Measurements from ENCODE around the gene ZC2HC1B. TPM values are rescaled to one million over a fixed set of nuclear protein-coding genes. Genes with fewer than 3 reads are reported as not detected.

ZC2HC1B gene
- total RNA-seq, 1 experiment from 2014 or later, result not detected

GRCh38 chr6:143934867-143935266 lies 70.6 kb downstream of the ZC2HC1B start:
- DNase-seq (ENCODE audit: low read depth, low spot score), result no peak
- H3K36me3 ChIP-seq (ENCODE audit: control insufficient read depth in 1 of 2, insufficient read depth in 2 of 2, low read length in 2 of 2), result no peaks in the 10 kb centered on the region
- ChIA-PET CTCF (no interaction called here), POLR2A (no interaction called here), RAD21 (ENCODE audit: low non-redundant PET in 1 of 2, low total read pairs in 2 of 2, uncharacterized antibody in 2 of 2, unreplicated experiment in 2 of 2) (no interaction called here)
- no peaks in the 10 kb centered on the region for H3K27me3 ChIP-seq (ENCODE audit: insufficient read depth, low read length)
- BruUV-seq (replicated peaks), result no TSS peak
- peak; percentile 50; the same call in 1 of the 2 replicates for ATAC-seq
- intact Hi-C loops (cut with micrococcal nuclease), result no loop called here
- H3K9me2 ChIP-seq (ENCODE audit: insufficient read depth), result no peaks in the 10 kb centered on the region
- TF ChIP-seq POLR2AphosphoS5 (IDR thresholded peaks at IDR 0.05; ENCODE audit: low read depth, low read length), result no peak
- TF ChIP-seq, protein P1, sequence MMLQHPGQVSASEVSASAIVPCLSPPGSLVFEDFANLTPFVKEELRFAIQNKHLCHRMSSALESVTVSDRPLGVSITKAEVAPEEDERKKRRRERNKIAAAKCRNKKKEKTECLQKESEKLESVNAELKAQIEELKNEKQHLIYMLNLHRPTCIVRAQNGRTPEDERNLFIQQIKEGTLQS (IDR thresholded peaks at IDR 0.05), result no peak
- TF ChIP-seq SIN3A (IDR thresholded peaks at IDR 0.05; ENCODE audit: low read depth), result no peak
- TF ChIP-seq, protein P2, sequence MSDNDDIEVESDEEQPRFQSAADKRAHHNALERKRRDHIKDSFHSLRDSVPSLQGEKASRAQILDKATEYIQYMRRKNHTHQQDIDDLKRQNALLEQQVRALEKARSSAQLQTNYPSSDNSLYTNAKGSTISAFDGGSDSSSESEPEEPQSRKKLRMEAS (IDR thresholded peaks at IDR 0.05), result no peak
- TF ChIP-seq CEBPB (IDR thresholded peaks at IDR 0.05; ENCODE audit: low read depth), result no peak
- no peak for TF ChIP-seq ZNF274 (IDR thresholded peaks at IDR 0.05; ENCODE audit: low read depth, low read length)
- TF ChIP-seq ZFX (IDR thresholded peaks at IDR 0.05), result no peak
- no peak for TF ChIP-seq JUND (IDR thresholded peaks at IDR 0.05)
- no peak overlapping the region for H3K27ac ChIP-seq (ENCODE audit: low read depth, low read length)
- no peak overlapping the region for H3K9ac ChIP-seq (ENCODE audit: low read length)
- no peak overlapping the region for H2AFZ ChIP-seq (ENCODE audit: low read depth, low read length, poor library complexity, severe bottlenecking)
- H3K79me2 ChIP-seq (ENCODE audit: insufficient read depth, low read length), result no peaks in the 10 kb centered on the region
- no peaks in the 10 kb centered on the region for H3K4me1 ChIP-seq (ENCODE audit: control insufficient read depth in 1 of 2, insufficient read depth in 2 of 2, low read length in 2 of 2)
- H3K4me2 ChIP-seq (ENCODE audit: low read length), result no peak overlapping the region
- H3K4me3 ChIP-seq (replicated peaks in 1 of 2; ENCODE audit: low read depth in 1 of 2, low read length in 2 of 2), result no peak overlapping the region
- no peaks in the 10 kb centered on the region for H3K9me3 ChIP-seq (ENCODE audit: control insufficient read depth in 1 of 2, insufficient read depth in 1 of 2, low read depth in 1 of 2, low read length in 2 of 2)
- H4K20me1 ChIP-seq (ENCODE audit: insufficient read depth), result no peaks in the 10 kb centered on the region

DNA sequence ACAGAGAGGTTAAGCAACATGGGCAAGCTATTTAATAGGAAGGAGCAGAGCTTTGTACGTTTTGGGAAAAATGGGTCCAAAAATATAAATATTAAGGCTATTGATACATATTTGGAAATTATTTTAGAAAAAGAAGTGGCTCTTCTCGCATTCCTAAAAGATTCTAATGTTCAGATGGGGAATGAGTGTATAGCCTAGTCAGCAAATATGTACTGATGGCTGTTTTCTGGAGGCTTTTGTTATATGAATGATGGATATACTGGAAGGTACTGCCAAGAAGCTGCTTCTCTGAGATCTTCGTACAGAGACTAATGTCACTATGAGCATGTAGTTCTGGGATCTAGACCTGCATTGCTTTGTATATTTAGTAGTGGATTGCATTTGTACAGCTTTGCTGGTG lies 72.1 kb downstream of the ZC2HC1B start:
- Histone ChIP-seq H3K27me3 (ENCODE audit: insufficient read depth, low read length) (no peaks in the 10 kb centered on the region), H3K9me3 (ENCODE audit: control insufficient read depth in 1 of 2, insufficient read depth in 1 of 2, low read depth in 1 of 2, low read length in 2 of 2) (no peaks in the 10 kb centered on the region), H3K36me3 (ENCODE audit: control insufficient read depth in 1 of 2, insufficient read depth in 2 of 2, low read length in 2 of 2) (no peaks in the 10 kb centered on the region), H3K4me2 (ENCODE audit: low read length) (no peak overlapping the region), H4K20me1 (ENCODE audit: insufficient read depth) (no peaks in the 10 kb centered on the region), H3K4me3 (replicated peaks in 1 of 2; ENCODE audit: low read depth in 1 of 2, low read length in 2 of 2) (no peak overlapping the region), H2AFZ (ENCODE audit: low read depth, low read length, poor library complexity, severe bottlenecking) (no peak overlapping the region), H3K79me2 (ENCODE audit: insufficient read depth, low read length) (no peaks in the 10 kb centered on the region), H3K9me2 (ENCODE audit: insufficient read depth) (no peaks in the 10 kb centered on the region), H3K9ac (ENCODE audit: low read length) (no peak overlapping the region), H3K4me1 (ENCODE audit: control insufficient read depth in 1 of 2, insufficient read depth in 2 of 2, low read length in 2 of 2) (no peaks in the 10 kb centered on the region), H3K27ac (ENCODE audit: low read depth, low read length) (no peak overlapping the region)
- ChIA-PET CTCF (interaction anchor here (2.1 kb wide), 1 partner anchor 361 kb away, joined by 5 read pairs; no protein-coding TSS in a partner anchor), POLR2A (no interaction called here), RAD21 (ENCODE audit: low non-redundant PET in 1 of 2, low total read pairs in 2 of 2, uncharacterized antibody in 2 of 2, unreplicated experiment in 2 of 2) (no interaction called here)
- no TSS peak for BruUV-seq (replicated peaks)
- DNase-seq (ENCODE audit: low read depth, low spot score) (no peak), ATAC-seq (no peak)
- intact Hi-C loops (cut with micrococcal nuclease), result no loop called here
- TF ChIP-seq EZH2 (IDR thresholded peaks at IDR 0.05) (no peak), ZNF274 (IDR thresholded peaks at IDR 0.05; ENCODE audit: low read depth, low read length) (no peak), ZFX (IDR thresholded peaks at IDR 0.05) (no peak), JUND (IDR thresholded peaks at IDR 0.05) (no peak)
- TF ChIP-seq, protein P1 (IDR thresholded peaks at IDR 0.05), result no peak
- TF ChIP-seq, protein P3, sequence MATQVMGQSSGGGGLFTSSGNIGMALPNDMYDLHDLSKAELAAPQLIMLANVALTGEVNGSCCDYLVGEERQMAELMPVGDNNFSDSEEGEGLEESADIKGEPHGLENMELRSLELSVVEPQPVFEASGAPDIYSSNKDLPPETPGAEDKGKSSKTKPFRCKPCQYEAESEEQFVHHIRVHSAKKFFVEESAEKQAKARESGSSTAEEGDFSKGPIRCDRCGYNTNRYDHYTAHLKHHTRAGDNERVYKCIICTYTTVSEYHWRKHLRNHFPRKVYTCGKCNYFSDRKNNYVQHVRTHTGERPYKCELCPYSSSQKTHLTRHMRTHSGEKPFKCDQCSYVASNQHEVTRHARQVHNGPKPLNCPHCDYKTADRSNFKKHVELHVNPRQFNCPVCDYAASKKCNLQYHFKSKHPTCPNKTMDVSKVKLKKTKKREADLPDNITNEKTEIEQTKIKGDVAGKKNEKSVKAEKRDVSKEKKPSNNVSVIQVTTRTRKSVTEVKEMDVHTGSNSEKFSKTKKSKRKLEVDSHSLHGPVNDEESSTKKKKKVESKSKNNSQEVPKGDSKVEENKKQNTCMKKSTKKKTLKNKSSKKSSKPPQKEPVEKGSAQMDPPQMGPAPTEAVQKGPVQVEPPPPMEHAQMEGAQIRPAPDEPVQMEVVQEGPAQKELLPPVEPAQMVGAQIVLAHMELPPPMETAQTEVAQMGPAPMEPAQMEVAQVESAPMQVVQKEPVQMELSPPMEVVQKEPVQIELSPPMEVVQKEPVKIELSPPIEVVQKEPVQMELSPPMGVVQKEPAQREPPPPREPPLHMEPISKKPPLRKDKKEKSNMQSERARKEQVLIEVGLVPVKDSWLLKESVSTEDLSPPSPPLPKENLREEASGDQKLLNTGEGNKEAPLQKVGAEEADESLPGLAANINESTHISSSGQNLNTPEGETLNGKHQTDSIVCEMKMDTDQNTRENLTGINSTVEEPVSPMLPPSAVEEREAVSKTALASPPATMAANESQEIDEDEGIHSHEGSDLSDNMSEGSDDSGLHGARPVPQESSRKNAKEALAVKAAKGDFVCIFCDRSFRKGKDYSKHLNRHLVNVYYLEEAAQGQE (IDR thresholded peaks at IDR 0.05; ENCODE audit: low read depth), result no peak
